ENCODE data around the gene BMP5.

BMP5 gene

DNA sequence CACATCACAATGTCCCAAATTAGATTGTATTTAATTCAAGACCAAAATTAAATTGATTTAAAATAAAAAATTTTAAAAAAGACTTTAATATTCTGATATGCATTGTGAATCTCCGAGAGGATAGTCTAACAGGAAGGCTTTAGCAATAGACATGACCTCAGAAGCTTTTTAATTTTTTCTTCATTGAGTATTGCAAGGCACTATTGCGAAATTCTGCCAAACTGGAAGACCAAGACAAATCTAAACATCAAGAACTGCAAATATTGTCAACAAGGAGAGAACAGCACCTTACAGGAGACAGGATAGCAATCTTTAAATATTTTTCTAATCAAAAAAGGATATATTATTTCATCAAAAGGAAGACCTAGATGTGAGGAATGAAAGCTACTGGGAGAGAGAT lies 56.9 kb downstream of the BMP5 start:
- DNase-seq (ENCODE audit: low spot score) (no peak), FAIRE-seq (no peak)

DNA sequence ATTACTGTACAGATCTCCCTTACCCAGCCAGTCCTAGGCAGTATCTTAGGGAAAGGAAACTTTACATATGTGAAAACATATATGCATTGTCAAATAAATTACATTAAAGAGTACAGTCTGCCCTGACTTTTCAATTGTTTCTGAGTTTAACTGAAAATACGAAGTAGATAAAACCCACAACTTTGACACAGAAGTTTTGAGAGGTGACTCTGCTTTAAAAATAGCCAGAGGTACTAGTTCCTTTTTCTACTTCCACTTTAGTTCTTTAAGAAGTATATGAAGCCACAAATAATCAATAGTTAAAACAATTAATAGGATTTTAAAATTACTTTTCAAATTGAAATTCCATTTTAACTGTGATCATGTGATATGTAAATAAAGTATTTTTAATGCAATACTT lies 62.9 kb downstream of the BMP5 start:
- FAIRE-seq (no peak), DNase-seq (ENCODE audit: low spot score) (no peak)

DNA sequence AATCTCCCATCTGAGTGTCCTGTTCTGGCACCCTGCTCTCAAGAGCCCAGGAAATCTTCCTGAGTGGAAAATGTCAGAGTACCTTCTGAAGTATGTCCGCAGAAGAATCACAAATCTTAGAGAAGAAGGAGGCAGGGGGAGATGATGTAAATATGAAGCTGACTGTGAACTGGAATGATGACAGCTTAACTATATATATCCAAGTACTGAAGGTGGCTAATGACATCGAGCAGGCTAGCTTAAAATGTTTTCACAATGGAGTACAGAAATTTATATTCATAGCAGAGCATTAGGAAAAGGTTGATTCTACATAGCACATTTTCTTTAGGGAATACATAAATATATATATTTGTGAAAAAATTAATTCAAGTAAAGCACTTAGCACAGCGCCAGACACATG lies 64.3 kb downstream of the BMP5 start:
- FAIRE-seq (no peak), DNase-seq (ENCODE audit: low spot score) (no peak)

DNA sequence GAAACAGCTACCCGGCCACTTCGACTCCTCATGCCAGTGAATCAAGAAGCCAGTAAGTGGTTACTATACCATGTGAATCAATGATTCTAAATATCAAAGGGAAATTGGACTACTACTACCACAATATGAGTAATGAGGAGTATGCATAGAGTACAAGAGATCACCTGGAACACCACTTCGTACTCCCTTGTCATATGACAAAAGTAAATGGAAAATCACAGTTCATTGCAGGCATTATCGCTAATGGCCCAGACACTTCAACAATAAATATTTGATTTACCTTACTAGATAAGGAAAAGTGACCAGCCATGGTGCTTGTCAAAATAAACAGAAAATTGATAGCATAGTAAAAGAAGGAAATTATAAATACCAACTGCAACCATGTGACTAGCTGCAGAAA lies 73.1 kb downstream of the BMP5 start:
- no peak for DNase-seq (ENCODE audit: low spot score)
- FAIRE-seq = no peak

DNA sequence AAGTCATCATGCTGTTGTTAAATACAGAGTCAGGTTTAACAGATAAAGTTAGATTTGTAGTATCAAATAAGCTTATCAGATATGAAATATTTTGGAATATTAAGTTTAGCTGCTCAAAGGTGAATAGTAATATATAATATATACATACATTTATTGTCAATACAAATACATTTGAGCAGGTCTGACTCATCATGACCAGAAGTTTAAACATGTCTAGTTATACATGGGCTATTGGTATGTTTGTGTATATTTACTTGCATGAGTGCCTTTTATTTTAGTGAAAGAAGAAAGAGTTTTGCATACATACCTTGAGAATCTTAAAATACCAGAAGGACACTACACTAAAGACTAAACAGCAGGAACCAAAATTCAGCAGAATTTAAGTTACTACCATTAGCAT lies 76.8 kb downstream of the BMP5 start:
- FAIRE-seq (no peak), DNase-seq (ENCODE audit: low spot score) (no peak)

DNA sequence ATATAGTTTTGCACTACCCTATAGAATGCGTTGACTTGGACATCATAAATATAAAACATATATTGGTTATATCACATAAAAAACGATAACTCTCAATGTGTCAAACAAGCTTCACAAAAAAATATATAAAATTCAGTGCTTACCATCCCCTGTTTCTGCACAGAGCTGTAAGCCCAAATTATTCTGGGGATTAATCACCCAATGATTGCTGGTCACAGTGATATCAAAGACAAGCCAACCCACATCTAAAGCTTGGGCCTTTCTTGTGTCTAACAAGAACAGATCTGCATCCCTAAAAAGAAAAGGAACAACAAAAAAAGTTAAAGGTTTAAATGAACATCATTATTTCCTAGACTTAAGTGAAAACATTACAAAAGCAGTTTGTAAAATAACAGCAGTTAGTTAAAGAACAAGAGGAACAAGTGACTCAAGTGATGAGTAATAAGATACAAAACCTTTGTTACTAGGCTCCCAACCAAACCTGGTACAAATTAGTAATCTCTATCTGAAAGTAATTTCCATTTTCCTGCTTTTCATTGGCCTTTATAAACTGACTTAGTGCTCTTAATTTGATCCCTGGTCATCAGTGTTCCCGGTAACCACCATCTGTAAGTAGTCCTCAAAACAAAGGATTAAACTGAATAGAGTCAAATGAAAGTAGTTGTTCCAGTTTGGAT lies 81.1 kb downstream of the BMP5 start:
- DNase-seq (ENCODE audit: low spot score) = no peak
- FAIRE-seq = no peak

DNA sequence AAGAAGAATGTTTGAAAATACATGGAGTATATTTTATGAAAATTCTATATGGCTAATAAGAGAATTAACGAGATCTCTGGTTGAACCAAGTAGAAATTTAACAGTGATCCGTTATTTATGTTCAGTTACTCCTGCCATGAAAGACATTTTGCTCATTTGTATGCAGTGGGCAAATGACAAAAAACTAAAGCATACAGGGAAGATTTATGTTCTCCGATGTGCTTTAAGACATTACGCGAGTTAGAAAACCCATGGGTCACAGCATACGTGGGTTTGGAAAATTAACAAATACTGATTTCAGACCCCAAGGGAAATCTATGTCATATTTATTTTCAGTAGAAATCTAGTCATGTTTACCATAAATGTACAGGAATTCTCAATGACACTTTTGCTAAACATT lies 90.1 kb downstream of the BMP5 start:
- FAIRE-seq (no peak), DNase-seq (ENCODE audit: low spot score) (no peak)

DNA sequence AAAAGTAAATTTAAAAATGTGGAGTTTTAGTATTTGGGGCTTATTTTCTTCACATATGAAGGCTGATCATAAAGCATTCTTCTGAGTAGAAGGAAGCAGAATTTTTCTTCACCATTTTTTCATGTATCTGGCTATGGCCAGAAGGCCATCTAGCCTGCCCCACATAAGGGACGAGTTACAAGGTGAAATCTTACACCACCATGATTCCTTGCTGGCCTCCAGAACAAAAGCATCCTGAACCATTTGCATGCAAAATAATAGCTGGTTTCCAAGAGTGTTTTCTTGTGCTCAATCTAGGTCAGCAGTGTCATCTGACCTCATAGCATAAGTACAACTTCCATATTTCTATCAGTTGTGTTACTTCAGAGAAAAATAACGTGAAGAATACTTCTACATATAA lies 93.1 kb downstream of the BMP5 start:
- FAIRE-seq = no peak
- no peak for DNase-seq (ENCODE audit: low spot score)

DNA sequence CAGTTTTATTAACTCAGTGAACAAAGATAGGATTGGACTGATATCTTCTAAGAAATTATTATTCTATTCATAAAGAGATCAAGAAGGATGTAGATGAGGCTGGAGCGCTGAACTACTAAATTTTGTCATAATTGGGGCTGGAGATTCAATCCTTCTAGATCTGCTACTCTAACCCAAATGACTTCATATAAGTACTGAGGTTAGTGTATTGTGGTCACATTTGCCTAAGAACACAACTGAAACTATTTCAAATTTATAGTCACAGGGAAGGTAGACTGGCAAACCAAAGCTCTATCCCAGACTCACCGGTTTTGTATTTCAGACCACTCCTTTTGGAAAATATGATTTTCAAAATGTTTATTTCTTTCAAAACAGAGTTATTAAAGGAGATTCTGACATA lies 96.7 kb downstream of the BMP5 start:
- no peak for FAIRE-seq
- no peak for DNase-seq (ENCODE audit: low spot score)

DNA sequence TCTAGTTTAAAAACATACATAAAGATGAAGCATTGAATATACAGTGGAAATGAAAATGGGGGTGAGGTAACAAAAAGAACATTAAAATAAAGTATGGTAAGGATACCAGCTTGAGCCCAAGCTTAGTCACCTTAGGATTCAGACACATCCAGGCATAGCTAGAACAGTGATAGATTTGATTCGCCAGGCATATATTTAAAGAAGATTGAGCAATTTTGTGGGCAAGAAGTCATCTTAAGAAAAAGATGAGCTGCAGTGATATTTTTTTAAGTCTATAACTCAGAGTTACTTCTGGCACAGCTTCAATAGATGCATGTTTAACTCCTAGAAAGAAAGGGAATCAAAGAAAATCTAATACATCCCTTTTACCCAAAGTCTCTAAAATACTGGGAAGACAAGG lies 97.9 kb downstream of the BMP5 start:
- DNase-seq (ENCODE audit: low spot score) (no peak), FAIRE-seq (no peak)

DNA sequence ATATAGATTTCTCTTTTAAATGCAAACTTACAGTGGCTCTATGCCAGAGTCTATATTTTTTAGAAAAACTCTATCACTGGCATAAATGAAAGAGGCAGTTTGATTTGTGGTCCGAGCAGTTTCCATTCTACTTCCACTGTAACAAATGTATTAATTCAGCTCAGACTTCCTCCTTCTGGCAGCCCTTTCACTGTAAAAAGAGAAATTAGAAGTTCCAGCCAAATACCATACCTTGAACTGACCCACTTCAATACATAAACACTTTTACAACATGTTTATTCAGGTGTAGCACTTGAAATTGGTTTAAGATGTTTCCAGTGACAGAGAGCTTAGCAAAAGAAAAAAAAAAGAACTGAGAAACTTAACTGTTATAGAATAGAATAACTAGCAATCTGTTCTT lies 99.3 kb downstream of the BMP5 start:
- DNase-seq (ENCODE audit: low spot score) = no peak
- no peak for FAIRE-seq

DNA sequence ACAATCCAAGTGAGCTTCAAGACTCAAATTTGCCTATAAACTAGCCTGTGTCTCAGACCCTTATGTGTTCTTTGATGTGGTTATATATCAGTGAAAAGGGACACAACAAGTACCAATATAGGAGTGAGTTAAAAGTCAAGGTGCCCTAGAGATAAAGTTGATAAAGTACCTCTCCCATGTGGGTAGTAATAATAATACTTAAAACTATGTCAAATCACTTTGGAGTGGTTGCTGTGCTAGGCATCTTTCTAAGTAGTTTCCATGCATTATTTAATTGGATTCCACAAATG lies 100.4 kb downstream of the BMP5 start:
- DNase-seq (ENCODE audit: low spot score) (no peak), FAIRE-seq (no peak)

DNA sequence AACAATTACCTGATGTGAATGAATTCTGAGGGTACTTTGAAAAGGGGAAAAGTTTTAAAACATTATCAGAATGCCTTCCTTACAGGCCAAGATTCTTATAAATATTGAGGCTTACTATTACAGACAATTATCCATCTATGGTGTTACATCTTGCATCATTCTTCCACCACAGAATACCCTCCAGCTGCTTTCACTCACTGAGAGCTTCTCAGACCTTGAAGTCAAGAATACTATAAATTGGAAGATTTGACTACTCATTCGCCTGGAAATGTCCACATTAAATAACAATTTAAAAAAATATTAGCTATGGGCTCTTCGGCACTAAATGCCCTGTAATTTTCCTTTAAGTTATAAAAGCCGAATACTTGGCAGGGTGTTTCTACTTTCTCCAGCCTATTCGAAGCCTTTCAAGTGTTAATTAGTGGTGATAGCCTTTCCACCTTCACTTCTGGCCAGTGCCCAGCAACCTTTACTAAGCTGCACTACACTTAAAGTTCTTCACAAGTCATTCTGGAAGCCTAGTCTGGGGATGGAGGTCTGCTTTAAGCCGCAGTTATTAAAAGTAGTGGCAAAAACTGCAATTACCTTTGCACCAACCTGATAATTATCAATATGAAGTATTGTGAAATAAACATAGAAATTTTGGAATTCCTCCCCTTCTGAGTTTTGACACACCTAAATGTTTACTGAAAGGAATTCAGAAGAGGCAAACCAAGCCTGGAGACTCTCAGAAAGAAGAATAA lies 100.9 kb downstream of the BMP5 start:
- FAIRE-seq = no peak

DNA sequence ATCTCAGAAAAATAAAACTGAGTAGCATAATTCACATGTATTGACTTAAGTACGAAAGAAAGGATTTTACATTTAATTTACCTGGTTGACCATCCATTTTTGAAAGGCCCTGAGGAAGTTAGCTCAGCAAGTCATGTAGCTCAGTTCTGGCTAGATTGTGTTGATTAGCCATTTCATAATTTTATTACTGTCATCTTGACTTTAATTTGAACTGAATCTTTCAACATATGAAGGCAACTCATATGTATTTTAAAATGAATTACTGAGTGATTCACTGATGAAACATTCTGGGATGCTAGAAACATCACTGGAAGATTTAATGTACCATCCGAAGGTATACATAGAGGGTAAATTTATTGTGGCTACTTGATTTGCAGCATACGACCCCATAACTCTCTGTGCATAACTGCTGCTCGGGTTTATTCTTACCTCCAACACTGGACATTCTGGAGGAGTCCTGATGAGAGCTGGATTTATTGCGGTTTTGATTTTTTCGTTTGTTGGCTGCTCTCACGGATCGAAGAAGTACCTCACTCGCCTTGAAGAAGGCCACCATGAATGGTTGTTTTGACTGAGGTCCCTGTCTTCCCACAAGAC lies 101.7 kb downstream of the BMP5 start:
- DNase-seq (ENCODE audit: low spot score) (no peak), FAIRE-seq (no peak)

More for the DNA sequence above, 100.9 kb downstream of the BMP5 start:
- no peak for DNase-seq (ENCODE audit: low spot score)

DNA sequence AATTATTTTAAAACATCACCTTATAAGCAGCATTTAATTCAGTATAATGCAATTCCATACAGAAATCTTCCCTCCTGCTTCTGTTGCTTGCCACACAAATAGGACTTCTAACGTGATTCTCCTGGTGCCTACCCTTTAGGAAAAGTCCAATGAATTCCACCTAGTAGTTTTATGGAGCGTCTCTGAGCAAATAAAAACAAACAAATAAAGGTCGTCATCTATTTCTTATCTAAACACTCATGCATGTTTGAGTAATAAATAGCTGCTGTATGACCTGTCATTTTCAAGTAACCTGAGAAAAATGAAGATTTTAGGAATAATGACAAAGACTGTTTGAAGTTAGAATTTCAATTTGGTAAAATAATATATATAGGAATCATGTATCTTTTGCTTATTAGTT lies 102.7 kb downstream of the BMP5 start:
- no peak for FAIRE-seq

DNA sequence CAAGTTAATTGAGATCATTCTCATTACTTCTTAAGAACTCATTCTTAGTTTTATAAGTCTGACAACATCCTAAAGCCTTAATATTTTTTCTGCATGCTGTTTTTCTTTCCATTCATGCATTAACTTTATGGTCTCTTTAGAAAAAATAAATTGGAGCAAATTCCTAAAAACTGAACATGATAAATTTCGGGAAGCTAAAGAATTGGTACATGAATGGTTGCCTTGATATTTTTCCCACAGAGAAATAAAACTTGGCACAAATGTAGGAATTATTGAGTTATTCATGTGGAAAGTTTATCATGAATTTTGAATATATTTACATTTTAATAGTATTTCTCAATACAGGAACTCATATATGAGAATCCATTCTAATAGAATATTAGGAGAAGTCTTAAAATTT lies 115.9 kb downstream of the BMP5 start:
- DNase-seq (ENCODE audit: low spot score) (no peak), FAIRE-seq (no peak)

More for the DNA sequence above, 102.7 kb downstream of the BMP5 start:
- DNase-seq (ENCODE audit: low spot score) = no peak

DNA sequence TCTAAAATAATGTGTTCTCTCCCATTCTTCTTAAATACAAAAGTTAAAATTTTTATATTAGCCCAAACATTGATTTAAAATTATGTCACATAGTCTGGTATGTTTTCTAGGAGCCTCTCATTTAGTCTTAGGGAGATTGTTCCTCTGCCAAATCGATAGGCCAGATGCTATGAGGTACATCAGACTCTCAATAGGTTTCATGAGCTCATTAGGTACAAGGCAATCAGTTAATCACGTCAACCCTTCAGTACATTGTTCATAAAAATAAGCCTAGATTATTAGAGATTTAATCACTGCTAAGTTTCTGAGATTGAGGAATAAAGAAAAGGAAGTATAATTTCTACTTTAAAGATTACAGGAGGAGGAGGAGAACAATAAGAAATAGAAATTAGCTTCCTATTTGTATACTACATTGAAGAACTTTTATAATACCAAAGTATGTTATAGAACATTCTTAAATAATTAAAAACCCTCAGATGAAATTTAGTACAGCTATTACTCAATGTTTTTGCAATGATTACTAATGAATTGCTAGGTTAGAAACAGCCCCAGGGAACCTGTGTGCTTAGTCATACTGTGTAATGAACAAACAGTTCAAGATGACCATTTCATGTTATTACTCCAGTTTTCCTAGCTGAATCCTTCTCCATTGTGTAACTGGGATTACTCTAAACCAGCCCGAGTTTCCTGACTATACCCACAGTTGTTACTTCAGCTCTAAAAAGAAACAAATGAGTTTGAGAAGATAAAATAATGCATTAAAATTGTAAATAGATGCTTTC lies 117.0 kb downstream of the BMP5 start:
- DNase-seq (ENCODE audit: low spot score) (no peak), FAIRE-seq (no peak)

DNA sequence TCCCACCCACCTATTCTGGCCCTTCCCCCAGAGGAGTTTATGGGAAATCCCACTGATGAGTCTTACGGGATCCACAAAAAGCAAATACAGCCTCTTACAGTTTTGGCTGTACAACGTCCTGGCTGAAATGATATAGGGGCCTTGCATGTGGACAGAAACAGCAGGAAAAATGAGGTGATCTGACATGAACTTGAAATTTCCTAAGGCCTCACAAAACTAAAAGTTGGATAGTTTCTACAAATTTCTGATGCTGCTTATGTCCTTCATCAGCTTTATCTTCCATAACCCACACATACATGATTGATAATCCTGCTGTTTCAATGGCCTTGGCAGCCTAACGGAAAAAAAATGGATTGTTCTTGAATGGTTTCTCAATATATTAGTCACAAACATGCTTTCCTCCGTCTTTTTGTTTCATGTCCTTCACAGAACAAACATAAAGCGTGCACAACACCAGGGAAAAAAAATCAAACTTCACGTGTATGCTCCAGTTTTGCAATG lies 118.8 kb downstream of the BMP5 start:
- DNase-seq (ENCODE audit: low spot score) = no peak
- no peak for FAIRE-seq

DNA sequence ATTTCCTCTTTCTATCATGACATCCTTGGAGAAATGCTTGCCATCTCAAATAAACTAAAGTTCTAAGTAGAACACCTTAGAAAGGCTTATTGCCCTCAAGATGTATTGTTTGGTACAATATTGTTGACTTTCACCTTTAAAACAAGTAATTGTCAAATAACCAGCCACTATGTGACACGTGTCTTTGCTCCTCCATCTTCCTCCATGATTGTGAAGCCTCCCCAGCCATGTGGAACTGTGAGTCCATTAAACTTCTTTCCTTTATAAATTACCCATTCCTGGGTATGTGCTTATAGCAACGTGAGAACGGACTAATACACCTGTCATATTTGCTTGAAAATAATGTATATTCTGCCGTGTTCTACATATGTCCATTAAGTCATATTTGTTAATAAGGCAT lies 126.5 kb downstream of the BMP5 start:
- DNase-seq (ENCODE audit: low spot score) (no peak), FAIRE-seq (no peak)

DNA sequence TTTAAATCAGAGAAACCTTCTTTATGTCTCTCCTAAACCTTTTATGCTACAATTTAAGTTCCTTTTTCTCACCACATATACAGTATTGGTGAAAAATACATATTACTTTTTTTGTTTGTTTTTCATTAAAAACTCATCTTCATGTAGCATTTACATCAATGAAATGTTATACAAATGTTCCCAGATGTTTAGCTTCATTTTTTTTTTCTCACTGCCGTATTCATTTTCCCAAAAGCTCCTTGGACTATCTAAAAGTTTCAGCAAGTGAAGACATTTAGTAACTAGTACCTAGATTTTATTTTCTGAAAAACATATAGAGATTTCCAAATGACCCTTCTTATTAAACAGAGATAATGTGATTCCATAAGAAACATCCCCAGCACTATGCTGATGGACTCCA lies 128.9 kb downstream of the BMP5 start:
- FAIRE-seq (no peak), DNase-seq (ENCODE audit: low spot score) (no peak)

DNA sequence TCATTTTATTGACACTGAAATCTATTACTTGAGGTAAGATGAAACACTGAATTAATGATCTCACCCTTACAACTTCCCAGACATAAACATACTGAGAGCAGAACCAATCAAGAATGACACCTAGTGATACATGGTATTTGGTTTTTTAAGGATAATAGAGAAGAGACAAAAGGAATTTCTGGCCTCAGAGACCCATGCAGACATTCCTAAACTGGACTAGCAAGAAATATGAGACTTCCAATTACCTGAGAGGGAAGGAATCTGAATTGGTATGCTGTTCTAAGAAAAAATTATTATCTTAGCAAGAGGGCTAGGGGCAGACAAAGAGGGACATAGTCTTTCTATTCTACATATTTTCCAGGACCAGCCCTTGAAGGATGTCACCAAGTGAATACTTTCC lies 141.1 kb downstream of the BMP5 start:
- DNase-seq (ENCODE audit: low spot score) (no peak), FAIRE-seq (no peak)

DNA sequence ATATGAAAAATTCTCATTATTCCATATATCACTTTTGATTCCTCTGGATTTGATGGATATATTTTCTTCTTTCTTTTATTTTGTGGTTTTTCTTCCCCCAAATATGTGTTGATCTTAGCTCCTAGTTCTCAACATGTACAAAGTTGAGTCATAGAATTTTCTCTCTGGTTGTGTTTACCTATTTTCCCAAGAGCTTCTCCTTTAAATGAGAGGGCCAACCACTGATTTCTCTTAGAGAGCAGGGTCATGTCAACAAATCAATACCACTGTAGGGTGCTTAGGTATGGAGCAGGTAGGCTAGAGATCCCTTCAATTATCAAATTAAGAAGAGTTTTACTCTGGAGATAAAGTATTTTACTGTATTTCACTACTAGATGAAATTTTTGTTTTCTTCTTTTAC lies 145.7 kb downstream of the BMP5 start:
- FAIRE-seq (no peak), DNase-seq (ENCODE audit: low spot score) (no peak)

Data from urothelium cell line (cell line).